22Rv1 (cell line): ENCODE data around the gene MLYCD.

Source experiments
- ZFX ChIP-seq: fragments of 450-650 bp; IDR thresholded peaks from 2 replicates; pipeline ENCODE4 v1.6.1; 2017; ENCODE audit warnings: antibody characterized with exemption, borderline replicate concordance
- TF ChIP-seq, protein P1 (sequence below): fragments of 450-650 bp; IDR thresholded peaks from 2 replicates; pipeline ENCODE4 v1.5.1; 2017; ENCODE audit warnings: mild to moderate bottlenecking

DNA sequence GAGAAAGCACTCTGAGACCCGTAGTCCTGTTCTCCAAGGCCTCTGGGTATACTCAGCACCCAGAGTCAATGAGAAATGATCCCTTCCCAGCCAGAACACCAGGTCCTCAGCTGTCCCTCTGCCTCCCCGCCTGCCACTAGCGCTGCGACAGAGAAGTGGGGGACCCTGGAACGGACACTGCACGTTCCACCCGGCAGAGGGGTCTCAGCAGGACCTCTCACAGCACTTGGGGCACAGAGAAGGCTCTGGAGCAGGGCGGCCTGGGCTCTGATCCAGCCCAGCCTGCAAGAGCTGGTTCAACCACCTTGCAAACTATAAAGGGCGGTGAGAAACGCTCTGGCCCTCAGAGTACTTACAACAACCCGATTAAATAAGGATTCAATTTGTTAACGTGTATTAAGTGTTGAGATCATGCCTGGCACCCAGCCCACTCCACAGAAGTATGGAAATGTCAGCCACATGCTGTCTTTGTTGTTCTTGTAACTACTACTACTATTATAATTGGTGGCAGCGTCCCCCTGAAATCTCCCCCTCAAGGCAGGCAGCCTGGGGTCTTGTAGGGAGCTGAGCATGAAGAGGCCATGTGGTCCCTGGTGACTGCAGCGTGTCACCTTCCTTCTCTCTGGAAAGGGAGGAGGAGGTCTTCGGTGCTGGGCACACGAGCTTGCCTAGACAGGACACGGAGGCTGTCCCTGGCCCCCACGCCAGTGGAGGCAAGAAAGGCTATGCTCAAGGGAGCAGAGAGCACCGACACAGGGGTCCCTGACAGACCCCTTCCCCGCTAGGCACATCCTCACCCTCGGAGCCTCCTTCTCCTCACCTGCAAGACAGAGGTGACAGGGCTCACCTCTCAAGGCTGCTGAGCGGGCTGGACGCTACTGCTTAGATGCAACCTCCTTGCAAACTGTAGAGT, 56.6 kb downstream of the MLYCD start:
- TF ChIP-seq, protein P1, sequence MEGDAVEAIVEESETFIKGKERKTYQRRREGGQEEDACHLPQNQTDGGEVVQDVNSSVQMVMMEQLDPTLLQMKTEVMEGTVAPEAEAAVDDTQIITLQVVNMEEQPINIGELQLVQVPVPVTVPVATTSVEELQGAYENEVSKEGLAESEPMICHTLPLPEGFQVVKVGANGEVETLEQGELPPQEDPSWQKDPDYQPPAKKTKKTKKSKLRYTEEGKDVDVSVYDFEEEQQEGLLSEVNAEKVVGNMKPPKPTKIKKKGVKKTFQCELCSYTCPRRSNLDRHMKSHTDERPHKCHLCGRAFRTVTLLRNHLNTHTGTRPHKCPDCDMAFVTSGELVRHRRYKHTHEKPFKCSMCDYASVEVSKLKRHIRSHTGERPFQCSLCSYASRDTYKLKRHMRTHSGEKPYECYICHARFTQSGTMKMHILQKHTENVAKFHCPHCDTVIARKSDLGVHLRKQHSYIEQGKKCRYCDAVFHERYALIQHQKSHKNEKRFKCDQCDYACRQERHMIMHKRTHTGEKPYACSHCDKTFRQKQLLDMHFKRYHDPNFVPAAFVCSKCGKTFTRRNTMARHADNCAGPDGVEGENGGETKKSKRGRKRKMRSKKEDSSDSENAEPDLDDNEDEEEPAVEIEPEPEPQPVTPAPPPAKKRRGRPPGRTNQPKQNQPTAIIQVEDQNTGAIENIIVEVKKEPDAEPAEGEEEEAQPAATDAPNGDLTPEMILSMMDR, result no peak
- TF ChIP-seq ZFX, result no peak
